ENCODE results near the gene ZC3H12C.
A peak's percentile ranks its signal among the peaks of the same experiment; 100 is the strongest.
"Not testable (repeated sequence)": the region's sequence is repeated elsewhere in the genome, so short reads cannot be mapped to it uniquely, and the experiment has no call there.

The ZC3H12C gene

DNA sequence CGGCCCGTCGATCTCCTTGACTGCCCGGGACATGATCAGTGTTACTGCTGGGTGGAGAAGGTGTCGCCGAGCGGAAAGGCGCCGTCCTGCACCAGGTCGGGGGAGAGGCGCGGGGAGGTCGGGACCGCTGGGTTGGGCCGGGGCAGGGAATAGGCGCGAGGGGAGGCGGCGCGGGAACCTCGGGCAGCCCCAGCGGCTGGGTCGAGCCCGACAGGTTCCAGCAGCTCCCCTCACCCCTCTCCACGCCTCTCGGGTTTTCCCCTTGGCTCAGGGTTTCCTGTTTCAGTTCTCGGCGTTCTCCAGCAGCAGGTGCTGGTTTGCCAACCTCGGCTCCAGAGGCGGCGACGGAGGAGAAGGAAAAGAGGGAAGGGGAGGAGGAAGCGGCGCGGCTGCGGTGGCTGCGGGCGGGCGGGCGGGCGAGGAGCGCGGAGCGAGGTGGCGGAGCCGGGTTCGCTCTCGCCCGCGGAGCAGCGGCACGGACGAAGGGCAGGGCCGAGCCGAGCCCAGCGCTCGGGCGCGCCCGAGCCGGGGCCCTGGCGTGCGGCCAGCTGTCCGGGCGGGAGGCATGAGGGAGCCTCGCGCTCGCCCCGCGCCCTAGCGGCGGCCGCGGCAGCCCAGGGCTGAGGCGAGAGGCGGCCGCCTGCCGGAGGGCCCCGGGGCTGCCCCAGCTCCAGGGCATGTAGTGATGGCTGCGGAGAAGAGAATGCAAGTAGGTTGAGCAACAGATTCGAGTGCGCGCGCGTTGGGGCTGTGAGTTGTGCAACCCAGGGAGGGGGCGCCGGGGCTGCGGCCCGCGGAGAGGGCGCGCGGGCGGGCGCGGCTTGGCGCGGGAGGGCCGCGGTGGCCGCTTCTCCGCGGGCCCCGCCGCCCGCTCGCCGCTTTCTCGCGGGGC is at the start of gene ZC3H12C:
TSS of gene ZC3H12C (plus strand) at position 878 of the 892 bp plus-strand sequence. CDS start 20 bp downstream, outside the sequence.
- DNase-seq, result peak; percentile 90

DNA sequence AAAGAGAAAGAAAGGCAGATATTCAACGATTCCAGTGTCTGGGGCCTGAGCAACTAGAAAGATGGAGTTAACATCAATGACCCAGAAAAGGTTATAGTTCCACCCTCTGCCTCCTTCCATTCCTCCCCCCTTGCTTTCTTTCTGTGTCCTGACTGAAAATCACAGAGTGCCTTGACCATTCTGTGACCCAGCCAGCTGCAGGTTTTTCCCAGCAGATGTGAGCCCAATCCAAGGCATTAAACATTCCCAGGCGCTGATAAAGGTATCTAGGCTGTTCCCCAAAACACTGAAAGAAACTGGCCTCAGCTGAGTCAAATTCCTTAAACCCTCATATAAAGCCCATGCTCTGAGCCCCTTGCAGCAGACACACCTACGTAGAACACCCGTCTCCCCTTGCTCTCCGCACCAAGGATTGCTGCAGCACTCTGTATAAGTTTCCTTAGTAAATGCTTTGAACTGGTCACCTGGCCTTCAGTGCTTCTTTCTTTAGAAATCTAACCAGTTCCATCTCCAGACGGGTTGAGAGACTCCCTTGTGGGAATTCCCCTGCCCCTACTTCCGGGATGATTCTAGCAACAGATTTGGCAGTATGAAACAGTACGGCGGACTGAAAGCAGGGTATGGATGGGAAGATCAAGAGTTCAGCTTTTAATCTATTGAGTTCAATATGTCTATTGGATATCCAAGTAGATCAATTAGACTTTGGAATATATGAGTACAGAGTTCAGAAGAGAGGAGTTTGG is 48.8 kb upstream of the ZC3H12C start:
- DNase-seq, result no peak

- DNase-seq, result no peak
Observed at GRCh38 chr11:110046775-110047380, 46.3 kb upstream of the ZC3H12C start.

DNA sequence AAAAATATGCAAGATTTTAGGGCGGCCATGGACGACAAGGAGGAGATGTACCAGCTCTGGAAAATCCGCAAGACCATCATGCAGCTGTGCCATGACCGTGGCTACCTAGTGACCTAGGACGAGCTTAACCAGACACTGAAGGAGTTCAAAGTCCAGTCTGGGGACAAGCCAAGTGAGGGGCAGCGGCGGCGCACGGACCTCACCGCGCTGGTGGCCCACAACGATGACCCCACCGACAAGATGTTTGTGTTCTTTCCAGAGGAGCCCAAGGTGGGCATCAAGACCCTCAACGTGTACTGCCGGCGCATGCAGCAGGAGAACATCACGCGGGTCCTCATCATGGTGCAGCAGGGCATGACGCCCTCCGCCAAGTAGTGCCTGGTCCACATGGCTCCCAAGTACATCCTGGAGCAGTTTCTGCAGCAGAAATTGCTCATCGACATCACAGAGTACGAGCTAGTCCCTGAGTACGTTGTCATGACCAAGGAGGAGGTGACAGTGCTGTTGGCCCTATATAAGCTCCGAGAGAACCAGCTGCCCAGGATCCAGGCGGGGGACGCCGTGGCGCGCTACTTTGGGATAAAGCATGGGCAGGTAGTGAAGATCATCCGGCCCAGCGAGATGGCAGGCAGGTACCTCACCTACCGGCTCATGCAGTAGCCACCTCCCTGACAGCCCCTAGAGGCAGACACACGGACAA is 43.5 kb upstream of the ZC3H12C start:
- no peak for DNase-seq

DNA sequence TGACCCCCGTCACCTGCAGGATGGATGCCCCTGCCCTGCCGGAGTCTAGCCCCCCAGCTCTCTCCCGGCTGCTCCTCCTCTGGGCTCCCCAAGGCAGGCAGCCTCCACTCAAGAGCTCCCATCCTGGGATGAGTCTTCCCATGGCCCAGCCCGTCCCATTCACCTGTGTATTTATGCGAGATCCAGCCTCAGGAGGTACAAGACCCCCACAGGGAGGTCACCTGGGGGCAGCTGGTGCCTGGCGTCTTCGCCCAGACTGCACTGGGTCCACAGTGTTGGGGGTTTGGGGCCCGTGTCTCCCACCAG is 43.0 kb upstream of the ZC3H12C start:
- no peak for DNase-seq

- DNase-seq, result no peak
Observed at GRCh38 chr11:110053848-110054414, 39.3 kb upstream of the ZC3H12C start.

GRCh38 chr11:110056956-110057355 is 36.2 kb upstream of the ZC3H12C start:
- DNase-seq, result no peak

DNA sequence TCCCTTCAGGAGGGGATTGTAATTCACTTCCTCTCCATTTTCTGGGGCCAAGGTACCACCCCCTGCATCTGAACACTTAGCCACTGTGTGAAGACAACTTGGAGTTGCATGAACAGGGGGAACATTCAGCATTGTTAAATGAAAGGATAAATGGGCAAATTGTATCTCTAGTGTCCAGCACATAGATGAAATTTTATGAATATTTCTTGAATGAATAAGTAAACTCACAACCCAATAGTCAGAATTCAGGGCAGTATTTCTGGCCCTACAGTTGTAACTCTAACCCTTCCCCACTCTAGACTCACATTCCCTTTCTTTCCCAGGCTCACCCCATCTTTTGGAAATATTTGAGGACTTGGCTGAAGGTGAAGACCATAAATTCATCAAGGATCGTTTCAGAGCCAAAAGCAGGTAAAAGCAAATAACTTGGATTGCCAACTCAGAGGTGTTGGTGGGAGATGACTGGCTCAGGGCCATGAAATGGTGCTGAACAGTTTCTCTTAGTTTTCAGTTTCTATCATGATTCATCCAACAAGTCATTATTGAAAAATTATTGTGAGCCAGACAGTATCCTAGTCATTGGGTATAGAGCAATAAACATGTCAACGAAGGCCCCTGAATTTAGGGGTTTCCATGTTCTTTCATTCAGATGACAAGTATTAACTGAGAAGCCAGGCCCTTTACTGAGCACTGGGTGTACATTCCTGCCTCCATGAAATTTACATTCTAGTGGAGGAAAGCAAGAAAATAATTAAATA is 33.3 kb upstream of the ZC3H12C start:
- no peak for DNase-seq

DNA sequence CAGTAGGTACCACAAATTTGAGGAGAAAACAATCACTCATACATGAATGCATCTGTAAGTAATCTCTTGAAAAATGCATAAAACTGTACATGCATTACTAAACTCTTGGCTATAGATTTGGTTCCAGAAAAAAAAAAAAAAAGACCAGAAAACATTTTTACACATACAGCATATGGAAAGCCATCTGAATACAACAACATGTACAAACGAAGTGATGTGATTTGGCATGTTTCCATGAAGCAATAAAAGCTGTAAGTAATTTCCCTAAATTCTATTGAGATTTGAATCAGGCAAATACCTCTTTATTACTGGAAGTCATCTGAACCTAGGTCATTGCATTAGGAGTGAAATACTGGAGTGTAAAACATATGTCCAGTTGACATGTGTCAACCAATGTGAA is 31.9 kb upstream of the ZC3H12C start:
- DNase-seq, result no peak

- no peak for DNase-seq
Observed at GRCh38 chr11:110062247-110062646, 30.9 kb upstream of the ZC3H12C start.

GRCh38 chr11:110065189-110065588 is 28.0 kb upstream of the ZC3H12C start:
- DNase-seq, result no peak

- DNase-seq, result not testable (repeated sequence)
Observed at GRCh38 chr11:110068001-110068400, 25.2 kb upstream of the ZC3H12C start.

GRCh38 chr11:110069158-110069737 is 23.9 kb upstream of the ZC3H12C start:
- DNase-seq, result peak; percentile 74

DNA sequence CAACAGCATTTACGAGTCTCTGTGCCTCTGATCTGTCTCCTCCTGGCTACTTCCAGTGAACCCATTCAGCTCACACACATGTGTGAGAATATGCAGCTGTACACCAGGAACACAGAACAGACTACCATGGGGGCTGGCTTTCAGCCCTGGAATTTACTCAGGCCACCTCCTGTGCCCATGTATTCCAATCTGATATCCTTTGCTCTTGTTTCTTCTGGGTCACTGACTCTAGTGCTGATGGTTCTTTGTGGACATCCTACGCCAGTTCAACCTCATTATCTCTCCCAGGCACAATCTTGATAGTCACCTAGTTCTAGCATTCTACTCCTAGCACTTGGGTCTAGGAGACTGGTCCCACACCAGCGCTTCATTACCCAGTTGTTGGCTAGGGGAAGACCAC is 23.0 kb upstream of the ZC3H12C start:
- no peak for DNase-seq

GRCh38 chr11:110071197-110071596 is 22.0 kb upstream of the ZC3H12C start:
- no peak for DNase-seq

GRCh38 chr11:110072930-110073329 is 20.3 kb upstream of the ZC3H12C start:
- no peak for DNase-seq

DNA sequence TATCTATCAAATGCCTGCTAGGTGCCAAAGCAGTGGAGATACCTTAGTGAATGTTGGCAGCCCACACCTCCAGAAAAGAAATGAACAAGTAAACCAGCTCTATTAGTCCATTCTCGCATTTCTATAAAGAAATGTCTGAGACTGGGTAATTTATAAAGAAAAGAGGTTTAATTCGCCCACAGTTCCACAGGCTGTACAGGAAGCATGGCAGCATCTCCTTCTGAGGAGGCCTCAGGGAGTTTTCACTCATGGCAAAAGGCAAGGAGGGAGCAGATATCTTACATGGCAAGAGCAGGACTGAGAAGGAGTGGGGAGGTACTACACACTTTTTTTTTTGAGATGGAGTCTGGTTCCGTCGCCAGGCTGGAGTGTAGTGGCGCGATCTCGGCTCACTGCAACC is 18.7 kb upstream of the ZC3H12C start:
- DNase-seq, result no peak

- no peak for DNase-seq
Observed at GRCh38 chr11:110075105-110075846, 17.9 kb upstream of the ZC3H12C start.

DNA sequence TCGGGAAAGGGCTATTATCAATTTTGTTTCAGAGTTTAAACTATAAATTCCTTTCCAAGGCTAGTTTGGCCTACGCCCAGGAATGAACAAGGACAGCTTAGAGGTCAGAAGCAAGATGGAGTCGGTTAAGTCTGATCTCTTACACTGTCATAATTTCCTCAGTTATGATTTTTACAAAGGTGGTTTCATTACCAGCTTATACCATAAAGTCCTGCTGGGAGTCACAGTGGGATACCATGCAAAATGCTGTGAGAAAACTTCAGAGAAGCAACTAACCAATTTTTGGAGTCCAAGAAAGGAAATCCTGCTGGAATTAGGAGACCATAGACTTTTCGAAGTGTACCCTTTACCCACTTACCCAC is 17.4 kb upstream of the ZC3H12C start:
- DNase-seq, result no peak

DNA sequence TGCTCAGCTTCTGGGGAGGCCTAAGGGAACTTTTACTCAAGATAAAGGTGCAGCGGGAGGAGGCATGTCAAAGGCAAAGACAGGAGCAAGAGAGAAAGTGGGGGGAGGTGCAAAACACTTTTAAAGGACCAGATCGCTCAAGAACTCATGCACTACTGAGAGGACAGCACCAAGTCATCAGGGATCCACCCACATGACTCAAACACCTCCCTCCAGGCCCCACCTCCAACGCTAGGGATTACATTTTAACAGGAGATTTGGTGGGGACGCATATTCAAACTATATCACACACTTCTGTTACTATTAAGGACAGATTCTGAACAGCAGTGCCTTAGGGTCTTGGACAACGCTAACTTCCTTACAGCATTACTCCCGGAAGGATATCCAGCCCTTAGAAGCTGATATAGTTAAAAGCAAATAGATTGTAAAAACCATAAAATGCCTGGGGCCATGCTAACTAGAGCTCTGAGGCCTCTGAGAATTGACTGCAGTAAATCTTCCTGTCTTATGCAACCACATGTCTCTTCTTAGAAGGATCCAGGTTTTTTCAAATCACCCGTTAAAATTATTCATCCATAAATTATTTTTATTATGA is 16.7 kb upstream of the ZC3H12C start:
- DNase-seq, result no peak

DNA sequence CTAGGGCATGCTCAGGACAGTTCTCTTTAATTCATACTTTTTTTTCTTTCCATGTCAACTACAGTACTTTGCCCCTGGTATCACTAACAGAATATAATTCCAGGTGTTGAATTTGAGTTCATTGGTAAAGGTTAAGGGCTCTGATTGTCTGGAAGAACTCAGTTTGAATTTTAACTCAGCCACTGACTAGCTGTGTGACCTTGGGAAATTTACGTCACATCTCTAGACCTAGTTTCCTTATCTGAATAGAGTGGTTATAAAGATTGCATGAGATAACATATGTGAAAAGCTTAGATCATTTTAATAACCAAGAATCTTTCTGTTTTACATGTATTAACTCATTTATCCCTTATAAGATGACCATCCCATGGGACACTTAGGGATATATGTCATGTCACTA is 15.8 kb upstream of the ZC3H12C start:
- DNase-seq, result no peak
